Thyroid gland (tissue), 4 donors: ENCODE data around the gene TJAP1. TPM values are rescaled to one million over a fixed set of nuclear protein-coding genes. Genes with fewer than 3 reads are reported as not detected.
A peak's percentile ranks its signal among the peaks of the same experiment; 100 is the strongest.

ENCODE experiments used
- DNase-seq, 2 donors: peaks; one replicate each; pipeline ENCODE4 v3.0.0-alpha.2; 2019
- H3K27ac ChIP-seq, 3 donors: fragments of 200-600 bp; sonication (generic); 1 replicate in 2 of 3; 2 replicates in 1 of 3; pipeline ENCODE4 v1.5.1; 2016 to 2019; ENCODE audit warnings: mild to moderate bottlenecking in 1 of 3, moderate library complexity in 1 of 3
- H3K27me3 ChIP-seq: fragments of 200-600 bp; sonication (generic); one replicate; pipeline ENCODE4 v1.5.1; 2019
- H3K36me3 ChIP-seq, 2 donors: fragments of 200-600 bp; sonication (generic); one replicate each; pipeline ENCODE4 v1.5.1; 2016 to 2019
- H3K4me1 ChIP-seq, 2 donors: fragments of 200-600 bp; sonication (generic); one replicate each; pipeline ENCODE4 v1.5.1; 2017 to 2019
- H3K4me3 ChIP-seq, 3 donors: fragments of 200-600 bp; sonication (generic); replicated peaks in 1 of 3; 1 replicate in 2 of 3; 2 replicates in 1 of 3; pipeline ENCODE4 v1.5.1; 2016; ENCODE audit warnings: mild to moderate bottlenecking in 1 of 3
- H3K9me3 ChIP-seq: fragments of 200-600 bp; sonication (generic); one replicate; pipeline ENCODE4 v1.5.1; 2017
- CTCF ChIP-seq, 6 experiments: fragments of 200-600 bp in 3 of 6; fragments of 450-650 bp in 3 of 6; sonication (generic) in 3 of 6; IDR thresholded peaks; one replicate each; pipeline ENCODE4 v1.5.1; 2016 to 2019; ENCODE audit warnings: antibody characterized with exemption in 6 of 6, mild to moderate bottlenecking in 2 of 6, inconsistent platforms in 1 of 6, moderate library complexity in 1 of 6
- POLR2A ChIP-seq, 2 donors: fragments of 450-650 bp; IDR thresholded peaks; one replicate each; pipeline ENCODE4 v1.6.1; 2017; ENCODE audit warnings: antibody characterized with exemption in 2 of 2, mild to moderate bottlenecking in 2 of 2, moderate library complexity in 1 of 2
- WGBS, 2 donors: methylation state at CpG; one replicate each; pipeline ENCODE4 v1.1.5; 2017; 5-methylcytosine and 5-hydroxymethylcytosine counted together
- intact Hi-C: fragments of 100-400 bp; cut with DNase I; formaldehyde crosslinking; loops from one replicate; pipeline ENCODE4 v1.15.1; 2023
- total RNA-seq, 4 donors: library from RNA; depleted of rRNA; stranded (reverse); fragments of >200 nt; gene quantifications; one replicate each; pipeline ENCODE4 v1.2.3, GENCODE V29; 2016

Gene TJAP1
- total RNA-seq, 4 donors from 2014 or later: 23.2 to 42.4 (median 34.4) TPM

- Histone ChIP-seq H3K4me1 (peaks cover 9 to 13% of the 10 kb centered on the region in 2 donors), H3K27ac (no peak overlapping the region), H3K9me3 (no peaks in the 10 kb centered on the region), H3K27me3 (no peaks in the 10 kb centered on the region), H3K4me3 (no peak overlapping the region), H3K36me3 (peaks cover 0 to 6% of the 10 kb centered on the region in 2 donors)
- no peak for DNase-seq
- intact Hi-C loops: no loop called here
- no peak for TF ChIP-seq CTCF (IDR thresholded peaks at IDR 0.05)
- no peak for TF ChIP-seq POLR2A (IDR thresholded peaks at IDR 0.05)
- WGBS, 2 donors: 86 to 88% methylated on average over 2 of the region's 2 CpGs
Measured at GRCh38 chr6:43493230-43493629, 15.9 kb downstream of the TJAP1 start.

GRCh38 chr6:43493833-43494232, 16.5 kb downstream of the TJAP1 start:
- no peaks in the 10 kb centered on the region for H3K9me3 ChIP-seq
- 94 to 95% methylated on average over 7 of the region's 7 CpGs for WGBS, 2 donors
- intact Hi-C loops: no loop called here
- no peaks in the 10 kb centered on the region for H3K27me3 ChIP-seq
- H3K4me3 ChIP-seq: no peak overlapping the region
- TF ChIP-seq CTCF (IDR thresholded peaks at IDR 0.05): no peak
- TF ChIP-seq POLR2A (IDR thresholded peaks at IDR 0.05): no peak
- H3K4me1 ChIP-seq: peaks cover 9 to 14% of the 10 kb centered on the region in 2 donors
- DNase-seq: no peak
- H3K27ac ChIP-seq: no peak overlapping the region
- peaks cover 2 to 12% of the 10 kb centered on the region in 2 donors for H3K36me3 ChIP-seq

GRCh38 chr6:43494321-43494720, 17.0 kb downstream of the TJAP1 start:
- H3K4me3 ChIP-seq: no peak overlapping the region
- H3K9me3 ChIP-seq: no peaks in the 10 kb centered on the region
- DNase-seq: no peak
- intact Hi-C loops: no loop called here
- peaks cover 7 to 17% of the 10 kb centered on the region in 2 donors for H3K36me3 ChIP-seq
- H3K27ac ChIP-seq: no peak overlapping the region
- H3K27me3 ChIP-seq: no peaks in the 10 kb centered on the region
- 95 to 99% methylated on average over 6 of the region's 6 CpGs for WGBS, 2 donors
- no peak for TF ChIP-seq CTCF (IDR thresholded peaks at IDR 0.05)
- no peak for TF ChIP-seq POLR2A (IDR thresholded peaks at IDR 0.05)
- peaks cover 9 to 17% of the 10 kb centered on the region in 2 donors for H3K4me1 ChIP-seq

GRCh38 chr6:43494766-43495165, 17.4 kb downstream of the TJAP1 start:
- no peaks in the 10 kb centered on the region for H3K27me3 ChIP-seq
- WGBS, 2 donors: 85 to 100% methylated on average over 3 to 4 of the region's 4 CpGs
- H3K36me3 ChIP-seq: peaks cover 12 to 21% of the 10 kb centered on the region in 2 donors
- H3K27ac ChIP-seq: no peak overlapping the region
- no peak for DNase-seq
- no peak for TF ChIP-seq CTCF (IDR thresholded peaks at IDR 0.05)
- no peak for TF ChIP-seq POLR2A (IDR thresholded peaks at IDR 0.05)
- H3K4me3 ChIP-seq: no peak overlapping the region
- H3K9me3 ChIP-seq: no peaks in the 10 kb centered on the region
- peaks cover 9 to 17% of the 10 kb centered on the region in 2 donors for H3K4me1 ChIP-seq
- intact Hi-C loops: no loop called here

GRCh38 chr6:43495409-43495941, 18.1 kb downstream of the TJAP1 start:
- no peaks in the 10 kb centered on the region for H3K27me3 ChIP-seq
- peak overlapping the region in 1 of 3 donors; percentile 17 for H3K27ac ChIP-seq
- H3K4me3 ChIP-seq: no peak overlapping the region
- TF ChIP-seq CTCF (IDR thresholded peaks at IDR 0.05) (no peak), POLR2A (IDR thresholded peaks at IDR 0.05) (no peak)
- no peak for DNase-seq
- H3K4me1 ChIP-seq: peaks cover 9 to 17% of the 10 kb centered on the region in 2 donors
- 72 to 81% methylated on average over 4 of the region's 4 CpGs for WGBS, 2 donors
- intact Hi-C loops: no loop called here
- H3K9me3 ChIP-seq: no peaks in the 10 kb centered on the region
- H3K36me3 ChIP-seq: peaks cover 19 to 27% of the 10 kb centered on the region in 2 donors
